NCI-H82 treated with DMSO at 0.1 percent for 48 hours (cell line): ENCODE results near the gene HDDC2.
"Not testable (repeated sequence)": the region's sequence is repeated elsewhere in the genome, so short reads cannot be mapped to it uniquely, and the experiment has no call there.

Experiments
- DNase-seq: peaks from one replicate; lab custom pipeline; 2025; ENCODE audit not compliant: unreplicated experiment; lab: John Stamatoyannopoulos, UW

The HDDC2 gene

GRCh38 chr6:125307150-125307838 is 5.5 kb upstream of the HDDC2 start:
- no peak for DNase-seq

GRCh38 chr6:125306756-125307149 is 5.0 kb upstream of the HDDC2 start:
- DNase-seq = no peak

GRCh38 chr6:125304970-125305660 is 3.3 kb upstream of the HDDC2 start:
- DNase-seq = peak; percentile 69

GRCh38 chr6:125303512-125303854 is 1.7 kb upstream of the HDDC2 start:
- DNase-seq = no peak

GRCh38 chr6:125302840-125303511 is 1.2 kb upstream of the HDDC2 start:
- no peak for DNase-seq

GRCh38 chr6:125300992-125301434 is 754 bp downstream of the HDDC2 start:
- DNase-seq = no peak

GRCh38 chr6:125299257-125299656 is 2.5 kb downstream of the HDDC2 start:
- DNase-seq = no peak

- DNase-seq = no peak
These were observed 5.3 kb downstream of the HDDC2 start for GRCh38 chr6:125296471-125296870.

- DNase-seq = no peak
These were observed 6.8 kb downstream of the HDDC2 start for GRCh38 chr6:125294925-125295324.

GRCh38 chr6:125294036-125294435 is 7.7 kb downstream of the HDDC2 start:
- DNase-seq = no peak

- DNase-seq = no peak
These were observed 8.2 kb downstream of the HDDC2 start for GRCh38 chr6:125293587-125293986.

- DNase-seq = no peak
These were observed 14.0 kb downstream of the HDDC2 start for GRCh38 chr6:125287718-125288117.

- DNase-seq = no peak
These were observed 15.8 kb downstream of the HDDC2 start for GRCh38 chr6:125285936-125286335.

GRCh38 chr6:125285353-125285752 is 16.4 kb downstream of the HDDC2 start:
- DNase-seq = no peak

- not testable (repeated sequence) for DNase-seq
These were observed 19.3 kb downstream of the HDDC2 start for GRCh38 chr6:125282470-125282869.

GRCh38 chr6:125280370-125281035 is 21.3 kb downstream of the HDDC2 start:
- not testable (repeated sequence) for DNase-seq

GRCh38 chr6:125279961-125280360 is 21.8 kb downstream of the HDDC2 start:
- no peak for DNase-seq

- no peak for DNase-seq
These were observed 23.9 kb downstream of the HDDC2 start for GRCh38 chr6:125277838-125278237.

- DNase-seq = no peak
These were observed 26.0 kb downstream of the HDDC2 start for GRCh38 chr6:125275779-125276178.

GRCh38 chr6:125274935-125275334 is 26.8 kb downstream of the HDDC2 start:
- no peak for DNase-seq

- no peak for DNase-seq
These were observed 27.8 kb downstream of the HDDC2 start for GRCh38 chr6:125273965-125274364.

GRCh38 chr6:125273251-125273650 is 28.5 kb downstream of the HDDC2 start:
- no peak for DNase-seq
